HEK293T (cell line): ENCODE measurements around the gene DDN.

Source experiments
- FOXM1 ChIP-seq: fragments of 450-650 bp; IDR thresholded peaks from 2 replicates; pipeline ENCODE4 v1.6.1; 2017; ENCODE audit warnings: mild to moderate bottlenecking, borderline replicate concordance
- HDGF ChIP-seq: fragments of 450-650 bp; IDR thresholded peaks from 2 replicates; pipeline ENCODE4 v1.6.1; 2017; ENCODE audit warnings: antibody characterized with exemption, borderline replicate concordance
- L3MBTL2 ChIP-seq: fragments of 450-650 bp; conservative IDR thresholded peaks from 2 replicates; pipeline ENCODE4 v1.6.1; 2016; ENCODE audit warnings: mild to moderate bottlenecking
- LEF1 ChIP-seq: fragments of 450-650 bp; IDR thresholded peaks from 2 replicates; pipeline ENCODE4 v1.6.1; 2017; ENCODE audit warnings: mild to moderate bottlenecking, borderline replicate concordance
- NFRKB ChIP-seq: fragments of 450-650 bp; IDR thresholded peaks from 2 replicates; pipeline ENCODE4 v1.6.1; 2016; ENCODE audit warnings: mild to moderate bottlenecking, moderate library complexity
- SP1 ChIP-seq: fragments of 450-650 bp; IDR thresholded peaks from 2 replicates; pipeline ENCODE4 v1.6.1; 2017
- SUZ12 ChIP-seq: fragments of 450-650 bp; IDR thresholded peaks from 2 replicates; pipeline ENCODE4 v1.6.1; 2016; ENCODE audit warnings: mild to moderate bottlenecking
- TF ChIP-seq, protein P1 (sequence below): fragments of 450-650 bp; IDR thresholded peaks from 2 replicates; pipeline ENCODE4 v1.6.1; 2016

DNA sequence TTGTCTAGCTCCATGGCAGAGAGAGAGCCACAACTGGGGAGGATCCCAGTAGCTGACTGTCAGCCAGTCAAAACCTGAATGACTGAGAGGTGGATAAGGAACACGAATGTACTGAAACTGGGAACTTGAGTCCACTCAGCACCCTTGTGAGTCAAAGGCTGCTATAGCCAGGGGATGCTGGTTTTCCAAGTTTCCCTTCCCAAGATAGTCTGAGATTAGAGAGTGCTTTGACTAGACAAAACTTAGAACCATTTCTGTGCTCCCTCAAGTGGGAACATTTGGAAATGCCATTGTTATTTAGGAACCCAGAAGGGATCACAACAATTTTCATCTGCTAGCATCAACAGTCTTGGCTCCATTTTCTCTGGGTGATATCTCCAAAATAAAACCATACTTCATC lies 15.4 kb upstream of the DDN start:
- TF ChIP-seq LEF1 (no peak), L3MBTL2 (no peak), FOXM1 (no peak), SUZ12 (no peak), NFRKB (no peak), SP1 (no peak), HDGF (no peak)
- TF ChIP-seq, protein P1, sequence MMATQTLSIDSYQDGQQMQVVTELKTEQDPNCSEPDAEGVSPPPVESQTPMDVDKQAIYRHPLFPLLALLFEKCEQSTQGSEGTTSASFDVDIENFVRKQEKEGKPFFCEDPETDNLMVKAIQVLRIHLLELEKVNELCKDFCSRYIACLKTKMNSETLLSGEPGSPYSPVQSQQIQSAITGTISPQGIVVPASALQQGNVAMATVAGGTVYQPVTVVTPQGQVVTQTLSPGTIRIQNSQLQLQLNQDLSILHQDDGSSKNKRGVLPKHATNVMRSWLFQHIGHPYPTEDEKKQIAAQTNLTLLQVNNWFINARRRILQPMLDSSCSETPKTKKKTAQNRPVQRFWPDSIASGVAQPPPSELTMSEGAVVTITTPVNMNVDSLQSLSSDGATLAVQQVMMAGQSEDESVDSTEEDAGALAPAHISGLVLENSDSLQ, result no peak
